Transverse colon (tissue), 4 donors: ENCODE results near the gene HEXA.
A peak's percentile ranks its signal among the peaks of the same experiment; 100 is the strongest.

Experiments
- CTCF ChIP-seq, 5 experiments: fragments of 200-600 bp in 3 of 5; fragments of 450-650 bp in 2 of 5; sonication (generic) in 3 of 5; IDR thresholded peaks; 1 replicate in 2 of 5; 2 replicates in 3 of 5; pipeline ENCODE4 v1.5.1; 2016 to 2017; ENCODE audit warnings: antibody characterized with exemption in 5 of 5, inconsistent platforms in 3 of 5, mild to moderate bottlenecking in 2 of 5, moderate library complexity in 1 of 5
- POLR2A ChIP-seq: fragments of 450-650 bp; IDR thresholded peaks from one replicate; pipeline ENCODE4 v1.6.1; 2016; ENCODE audit warnings: antibody characterized with exemption, mild to moderate bottlenecking, moderate library complexity
- POLR2AphosphoS5 ChIP-seq, 3 donors: sonication (generic); formaldehyde crosslinking; IDR thresholded peaks; one replicate each; pipeline ENCODE4 v1.6.1; 2016; ENCODE audit warnings: antibody characterized with exemption in 3 of 3

GRCh38 chr15:72382146-72382545 lies 6.3 kb upstream of the HEXA start:
- TF ChIP-seq CTCF (IDR thresholded peaks at IDR 0.05) (peak in 1 of 5 experiments; percentile 16), POLR2A (no peak), POLR2AphosphoS5 (IDR thresholded peaks at IDR 0.05) (no peak)
